Right atrium auricular region (tissue), 2 donors: ENCODE measurements around the gene PRAMEF13. TPM values are rescaled to one million over a fixed set of nuclear protein-coding genes. Genes with fewer than 3 reads are reported as not detected.
A peak's percentile ranks its signal among the peaks of the same experiment; 100 is the strongest.
"Not testable (repeated sequence)": the region's sequence is repeated elsewhere in the genome, so short reads cannot be mapped to it uniquely, and the experiment has no call there.

ENCODE experiments used
- DNase-seq: peaks from one replicate; pipeline ENCODE4 v3.0.0-alpha.2; 2019; ENCODE audit warnings: low spot score
- H3K27ac ChIP-seq, 2 donors: fragments of 200-600 bp; sonication (generic); 1 replicate in 1 of 2; 2 replicates in 1 of 2; pipeline ENCODE4 v1.5.1; 2016 to 2019
- H3K27me3 ChIP-seq, 2 donors: fragments of 200-600 bp; sonication (generic); one replicate each; pipeline versions ENCODE4 v1.5.1 to v1.6.0; 2017 to 2019
- H3K36me3 ChIP-seq: fragments of 200-600 bp; sonication (generic); one replicate; pipeline ENCODE4 v1.5.1; 2016
- H3K4me1 ChIP-seq, 2 donors: fragments of 200-600 bp; sonication (generic); one replicate each; pipeline versions ENCODE4 v1.5.1 to v1.6.0; 2017 to 2019
- H3K4me3 ChIP-seq, 2 donors: fragments of 200-600 bp; sonication (generic); 1 replicate in 1 of 2; 2 replicates in 1 of 2; pipeline ENCODE4 v1.5.1; 2017 to 2019; ENCODE audit warnings: mild to moderate bottlenecking in 1 of 2, moderate library complexity in 1 of 2
- H3K9me3 ChIP-seq, 2 donors: fragments of 200-600 bp; sonication (generic); one replicate each; pipeline ENCODE4 v1.5.1; 2019
- CTCF ChIP-seq, 2 donors: fragments of 200-600 bp; sonication (generic); IDR thresholded peaks; one replicate each; pipeline ENCODE4 v1.5.1; 2019; ENCODE audit warnings: antibody characterized with exemption in 2 of 2
- total RNA-seq, 2 donors: library from RNA; depleted of rRNA; stranded (reverse); fragments of >200 nt; gene quantifications; one replicate each; pipeline ENCODE4 v1.1.0, GENCODE V29; 2016

Gene PRAMEF13
- total RNA-seq, 2 donors from 2014 or later, result not detected

- H3K27me3 ChIP-seq, result no peaks in the 10 kb centered on the region
- peak; percentile 59 for DNase-seq
- H3K36me3 ChIP-seq, result no peaks in the 10 kb centered on the region
- peaks cover 0 to 2% of the 10 kb centered on the region in 2 donors for H3K9me3 ChIP-seq
- no peaks in the 10 kb centered on the region for H3K4me1 ChIP-seq
- peak; percentile 27 to 40 for TF ChIP-seq CTCF (IDR thresholded peaks at IDR 0.05)
- H3K27ac ChIP-seq, result no peak overlapping the region
- no peak overlapping the region for H3K4me3 ChIP-seq
Observed at GRCh38 chr1:13228343-13228781, 27.2 kb upstream of the PRAMEF13 start.

- H3K27ac ChIP-seq, H3K4me3 ChIP-seq, H3K27me3 ChIP-seq, H3K9me3 ChIP-seq, H3K36me3 ChIP-seq, H3K4me1 ChIP-seq: not testable (repeated sequence)
- peak; percentile 57 for DNase-seq
Observed at GRCh38 chr1:13227271-13228055, 26.3 kb upstream of the PRAMEF13 start.

GRCh38 chr1:13225675-13226204 lies 24.5 kb upstream of the PRAMEF13 start, which contains the start of gene PRAMEF18:
Gene PRAMEF18, minus strand, starts transcription at chr1:13226154. Its CDS starts 48 bp downstream, at chr1:13226106.
- not testable (repeated sequence) for H3K36me3 ChIP-seq, H3K4me3 ChIP-seq, H3K4me1 ChIP-seq, H3K27ac ChIP-seq, H3K9me3 ChIP-seq, H3K27me3 ChIP-seq
- peak; percentile 48 for DNase-seq

GRCh38 chr1:13224480-13225060 lies 23.4 kb upstream of the PRAMEF13 start:
- Histone ChIP-seq H3K27ac (no peak overlapping the region), H3K4me1 (no peaks in the 10 kb centered on the region), H3K27me3 (no peaks in the 10 kb centered on the region), H3K36me3 (no peaks in the 10 kb centered on the region), H3K4me3 (no peak overlapping the region), H3K9me3 (no peaks in the 10 kb centered on the region)
- no peak for TF ChIP-seq CTCF (IDR thresholded peaks at IDR 0.05)
- peak; percentile 30 for DNase-seq

- H3K27ac ChIP-seq, H3K4me1 ChIP-seq, H3K9me3 ChIP-seq, H3K36me3 ChIP-seq, H3K4me3 ChIP-seq, DNase-seq, H3K27me3 ChIP-seq: not testable (repeated sequence)
Observed at GRCh38 chr1:13222788-13223187, 21.6 kb upstream of the PRAMEF13 start.

GRCh38 chr1:13219203-13219602 lies 18.0 kb upstream of the PRAMEF13 start:
- not testable (repeated sequence) for H3K27me3 ChIP-seq, H3K9me3 ChIP-seq, H3K36me3 ChIP-seq, DNase-seq, H3K4me1 ChIP-seq, H3K27ac ChIP-seq, H3K4me3 ChIP-seq

- H3K4me3 ChIP-seq, DNase-seq, H3K27ac ChIP-seq, H3K27me3 ChIP-seq, H3K36me3 ChIP-seq, H3K4me1 ChIP-seq, H3K9me3 ChIP-seq: not testable (repeated sequence)
Observed at GRCh38 chr1:13216619-13217018, 15.4 kb upstream of the PRAMEF13 start.

GRCh38 chr1:13208712-13209111 lies 7.5 kb upstream of the PRAMEF13 start:
- not testable (repeated sequence) for H3K4me3 ChIP-seq, H3K9me3 ChIP-seq, H3K4me1 ChIP-seq, DNase-seq, H3K27ac ChIP-seq, H3K36me3 ChIP-seq, H3K27me3 ChIP-seq

GRCh38 chr1:13171548-13171947 lies 29.7 kb downstream of the PRAMEF13 start, which contains the start of gene PRAMEF9:
Gene PRAMEF9, plus strand, starts transcription at chr1:13171848. Its CDS starts 3,433 bp downstream, at chr1:13175281.
- H3K4me3 ChIP-seq, H3K27me3 ChIP-seq, H3K9me3 ChIP-seq, H3K36me3 ChIP-seq, H3K4me1 ChIP-seq, DNase-seq, H3K27ac ChIP-seq: not testable (repeated sequence)

GRCh38 chr1:13165531-13165930 lies 35.7 kb downstream of the PRAMEF13 start, which contains the start of gene HNRNPCL4:
Gene HNRNPCL4, minus strand, starts transcription at chr1:13165631. Its CDS starts 164 bp downstream, at chr1:13165467.
- H3K36me3 ChIP-seq, H3K4me3 ChIP-seq, DNase-seq, H3K9me3 ChIP-seq, H3K27me3 ChIP-seq, H3K4me1 ChIP-seq, H3K27ac ChIP-seq: not testable (repeated sequence)

- not testable (repeated sequence) for DNase-seq
Observed at GRCh38 chr1:13155909-13156308, 45.3 kb downstream of the PRAMEF13 start, which contains the start of gene PRAMEF26. Gene PRAMEF26, minus strand, starts transcription at chr1:13156009. Its CDS starts 2,914 bp downstream, at chr1:13153095.

More at GRCh38 chr1:13155909-13156308, 45.3 kb downstream of the PRAMEF13 start, which contains the start of gene PRAMEF26:
- H3K27ac ChIP-seq, H3K9me3 ChIP-seq, H3K36me3 ChIP-seq, H3K4me1 ChIP-seq, H3K4me3 ChIP-seq, H3K27me3 ChIP-seq: not testable (repeated sequence)
